ENCODE results near the gene WIPF2. TPM values are rescaled to one million over a fixed set of nuclear protein-coding genes. Genes with fewer than 3 reads are reported as not detected.

Gene WIPF2
- total and polyA plus RNA-seq, 2 of the 8 experiments (the other 6 are each of a cell fraction or from before 2014, with no cell fraction given): 6.9 to 25.3 TPM

GRCh38 chr17:40314584-40314956 lies 95.5 kb downstream of the WIPF2 start:
- H3K79me1 ChIP-seq (ENCODE audit: low read depth, low read length): peaks cover 2% of the 10 kb centered on the region; the same call in 1 of the 2 replicates
- no peak overlapping the region for H3K18ac ChIP-seq (ENCODE audit: extremely low read depth, low read length)
- H2BK12ac ChIP-seq (ENCODE audit: low read depth, low read length): peak overlapping the region; percentile 68; the same call in 1 of the 2 replicates
- H4K5ac ChIP-seq (ENCODE audit: insufficient read length, low read depth, low read length): no peak overlapping the region
- no peak overlapping the region for H3K27ac ChIP-seq (ENCODE audit: low read depth, low read length)
- peaks cover 0 to 6% of the 10 kb centered on the region in 2 experiments; a peak in 1 of 4 replicates for H3K79me2 ChIP-seq (ENCODE audit: control insufficient read depth in 1 of 2, insufficient read depth in 2 of 2, low read length in 2 of 2)
- H3K9me3 ChIP-seq (ENCODE audit: insufficient read depth in 2 of 2, low read depth in 1 of 2, low read length in 1 of 2): no peaks in the 10 kb centered on the region
- H3K4me3 ChIP-seq (ENCODE audit: extremely low read depth in 1 of 4, insufficient read depth in 2 of 4, low read depth in 3 of 4, low read length in 4 of 4): no peak overlapping the region
- whole genome bisulfite sequencing, 2 experiments (ENCODE audit: extremely low coverage in 1 of 2, insufficient coverage in 1 of 2, insufficient read length in 1 of 2, insufficient replicate concordance in 2 of 2, low coverage in 1 of 2, low lambda C conversion rate in 2 of 2, missing lambda C conversion rate in 1 of 2): 83% methylated on average over 3 of the region's 3 CpGs; no CpG with 5 or more reads in 1 of the 2 experiments
- no peak overlapping the region for H2BK20ac ChIP-seq (ENCODE audit: low read length)
- ChIA-PET POLR2A (ENCODE audit: partially characterized antibody) (interaction anchor here (30.6 kb wide), 2 partner anchors 19 to 37 kb away, joined by 540 to 570 read pairs; partner anchors contain the start of genes CDC6, GJD3 and RARA), CTCF (ENCODE audit: partially characterized antibody) (interaction anchor here (1.0 to 39.2 kb wide), 4 partner anchors 9 to 39 kb away, joined by 3 to 1198 read pairs (median 4); partner anchors contain the start of gene GJD3)
- peak overlapping the region; percentile 46; the same call in 1 of the 2 replicates for H2AK5ac ChIP-seq (ENCODE audit: low read depth, low read length)
- H4K91ac ChIP-seq (replicated peaks; ENCODE audit: insufficient read length, low read length): no peak overlapping the region
- H2BK120ac ChIP-seq (replicated peaks; ENCODE audit: low read depth, low read length): no peak overlapping the region
- peaks cover 18% of the 10 kb centered on the region for H3K23me2 ChIP-seq (ENCODE audit: low read depth, low read length)
- peaks cover 0 to 25% (median 16%) of the 10 kb centered on the region in 4 experiments; a peak in 5 of 7 replicates for H3K27me3 ChIP-seq (replicated peaks in 1 of 4; ENCODE audit: control insufficient read depth in 3 of 4, extremely low read depth in 1 of 4, insufficient read depth in 3 of 4, low read length in 3 of 4)
- H2BK15ac ChIP-seq (ENCODE audit: low read length): 0 out of 2 replicates have a peak overlapping the region, but pooled peaks have one; percentile 16
- peaks cover 0 to 39% (median 27%) of the 10 kb centered on the region in 4 experiments; a peak in 6 of 7 replicates for H3K4me1 ChIP-seq (replicated peaks in 1 of 4; ENCODE audit: control insufficient read depth in 3 of 4, insufficient read depth in 4 of 4, low read length in 3 of 4)
- H3K23ac ChIP-seq (ENCODE audit: insufficient read length): no peak overlapping the region
- no peak overlapping the region for H3K56ac ChIP-seq (replicated peaks; ENCODE audit: insufficient read length, low read depth, low read length)
- H4K20me1 ChIP-seq (replicated peaks in 1 of 2; ENCODE audit: control insufficient read depth in 1 of 2, insufficient read depth in 2 of 2, low read length in 2 of 2): peaks cover 4 to 11% of the 10 kb centered on the region in 2 experiments
- no peak for FAIRE-seq
- H3K36me3 ChIP-seq (ENCODE audit: control insufficient read depth in 2 of 4, insufficient read depth in 4 of 4, low read length in 3 of 4): no peaks in the 10 kb centered on the region
- no peak overlapping the region for H3K4ac ChIP-seq (replicated peaks; ENCODE audit: insufficient read length, low read depth, low read length)
- H3K9ac ChIP-seq (replicated peaks in 1 of 4; ENCODE audit: extremely low read depth in 1 of 4, low read depth in 3 of 4, low read length in 3 of 4): no peak overlapping the region
- H3K14ac ChIP-seq (ENCODE audit: insufficient read length): no peak overlapping the region
- H2AFZ ChIP-seq (ENCODE audit: low read length): no peak overlapping the region
- 0 out of 2 replicates have a peak overlapping the region, but pooled peaks have one; percentile 60 for H2BK5ac ChIP-seq (ENCODE audit: low read depth, low read length)
- H4K8ac ChIP-seq (ENCODE audit: extremely low read depth, insufficient read depth, low read length): no peak overlapping the region
- no peak for DNase-seq (ENCODE audit: low read depth in 1 of 2, low spot score in 2 of 2)
- H3K4me2 ChIP-seq (ENCODE audit: insufficient read depth in 1 of 2, low read depth in 2 of 2, low read length in 2 of 2): no peak overlapping the region
- TF ChIP-seq POLR2A (IDR thresholded peaks at IDR 0.05; ENCODE audit: control extremely low read depth in 1 of 2, low read depth in 2 of 2, low read length in 2 of 2): no peak
